HG03342 (cell line): ENCODE measurements around the gene HOXA2.

Experiments used
- ATAC-seq: cut with Tn5 transposase; IDR thresholded peaks from one replicate; pipeline ENCODE4 v1.9.1; 2021; ENCODE audit warnings: mild to moderate bottlenecking, moderate library complexity; ENCODE audit not compliant: unreplicated experiment

Gene HOXA2

GRCh38 chr7:27112955-27113949 is 10.8 kb upstream of the HOXA2 start:
- no peak for ATAC-seq

- no peak for ATAC-seq
Observed at GRCh38 chr7:27112361-27112760, 9.9 kb upstream of the HOXA2 start.

GRCh38 chr7:27111751-27112277 is 9.3 kb upstream of the HOXA2 start:
- no peak for ATAC-seq

GRCh38 chr7:27111042-27111750 is 8.7 kb upstream of the HOXA2 start:
- ATAC-seq: no peak

GRCh38 chr7:27110186-27111031 is 7.9 kb upstream of the HOXA2 start:
- ATAC-seq: no peak

- ATAC-seq: no peak
Observed at GRCh38 chr7:27109466-27110185, 7.1 kb upstream of the HOXA2 start.

GRCh38 chr7:27108390-27109127 is 6.1 kb upstream of the HOXA2 start:
- ATAC-seq: no peak

GRCh38 chr7:27107391-27108381 is 5.2 kb upstream of the HOXA2 start:
- no peak for ATAC-seq

- ATAC-seq: no peak
Observed at GRCh38 chr7:27106901-27107240, 4.4 kb upstream of the HOXA2 start.

- no peak for ATAC-seq
Observed at GRCh38 chr7:27106181-27106900, 3.9 kb upstream of the HOXA2 start.

GRCh38 chr7:27105301-27106031 is 3.0 kb upstream of the HOXA2 start:
- ATAC-seq: no peak

- ATAC-seq: no peak
Observed at GRCh38 chr7:27104341-27105058, 2.0 kb upstream of the HOXA2 start.

GRCh38 chr7:27103489-27104226 is 1.2 kb upstream of the HOXA2 start:
- ATAC-seq: no peak

- no peak for ATAC-seq
Observed at GRCh38 chr7:27101957-27102580, 414 bp downstream of the HOXA2 start.
